Liver (tissue), 9 donors: ENCODE measurements around the gene ROPN1. TPM values are rescaled to one million over a fixed set of nuclear protein-coding genes. Genes with fewer than 3 reads are reported as not detected.

Experiments used
- DNase-seq: peaks from one replicate; pipeline ENCODE4 v3.0.0-alpha.2; 2017; ENCODE audit warnings: low spot score
- H3K27ac ChIP-seq, 2 donors: one replicate each; pipeline ENCODE4 v1.7.0; 2013; ENCODE audit warnings: inconsistent platforms in 2 of 2, low read length in 2 of 2, control low read depth in 1 of 2, low read depth in 1 of 2, mild to moderate bottlenecking in 1 of 2
- H3K27me3 ChIP-seq, 4 donors: one replicate each; pipeline versions ENCODE4 v1.6.1 to v1.7.0; 2013; ENCODE audit warnings: low read length in 3 of 4, inconsistent platforms in 1 of 4, mild to moderate bottlenecking in 1 of 4, moderate library complexity in 1 of 4; ENCODE audit not compliant: control insufficient read depth in 4 of 4, insufficient read depth in 4 of 4
- H3K36me3 ChIP-seq, 4 donors: one replicate each; pipeline versions ENCODE4 v1.6.1 to v1.7.0; 2013; ENCODE audit warnings: low read length in 3 of 4, mild to moderate bottlenecking in 3 of 4, low read depth in 1 of 4, moderate library complexity in 1 of 4; ENCODE audit not compliant: control insufficient read depth in 4 of 4, insufficient read depth in 3 of 4
- H3K4me1 ChIP-seq, 4 donors: one replicate each; pipeline versions ENCODE4 v1.6.1 to v1.7.0; 2013; ENCODE audit warnings: low read length in 3 of 4, mild to moderate bottlenecking in 3 of 4, moderate library complexity in 1 of 4; ENCODE audit not compliant: control insufficient read depth in 4 of 4, insufficient read depth in 4 of 4
- H3K4me3 ChIP-seq, 3 donors: one replicate each; pipeline versions ENCODE4 v1.6.1 to v1.7.0; 2013; ENCODE audit warnings: low read length in 3 of 3, control low read depth in 1 of 3, low read depth in 1 of 3, mild to moderate bottlenecking in 1 of 3
- H3K9ac ChIP-seq, 2 donors: one replicate each; pipeline ENCODE4 v1.7.0; 2013; ENCODE audit warnings: low read length in 2 of 2, mild to moderate bottlenecking in 2 of 2, moderate library complexity in 2 of 2, control low read depth in 1 of 2, low read depth in 1 of 2
- H3K9me3 ChIP-seq, 4 donors: one replicate each; pipeline versions ENCODE4 v1.6.1 to v1.7.0; 2013; ENCODE audit warnings: low read length in 3 of 4; ENCODE audit not compliant: control insufficient read depth in 4 of 4
- EGR1 ChIP-seq, 2 donors: IDR thresholded peaks; 2 replicates each; pipeline ENCODE4 v1.6.1; 2016 to 2018; ENCODE audit warnings: antibody characterized with exemption in 2 of 2, low read depth in 2 of 2
- FOXA1 ChIP-seq: IDR thresholded peaks from 2 replicates; pipeline ENCODE4 v1.6.1; 2016; ENCODE audit warnings: antibody characterized with exemption
- FOXA2 ChIP-seq: IDR thresholded peaks from 2 replicates; pipeline ENCODE4 v1.6.1; 2016; ENCODE audit warnings: antibody characterized with exemption
- GABPA ChIP-seq, 2 donors: IDR thresholded peaks in 1 of 2; conservative IDR thresholded peaks in 1 of 2; 2 replicates each; pipeline ENCODE4 v1.6.1; 2016; ENCODE audit warnings: antibody characterized with exemption in 2 of 2, mild to moderate bottlenecking in 1 of 2, moderate library complexity in 1 of 2
- HNF4A ChIP-seq, 2 donors: conservative IDR thresholded peaks; 2 replicates each; pipeline ENCODE4 v1.6.1; 2016; ENCODE audit warnings: antibody characterized with exemption in 2 of 2, mild to moderate bottlenecking in 2 of 2
- HNF4G ChIP-seq: IDR thresholded peaks from 2 replicates; pipeline ENCODE4 v1.6.1; 2016; ENCODE audit warnings: antibody characterized with exemption
- JUND ChIP-seq, 2 donors: IDR thresholded peaks; 2 replicates each; pipeline ENCODE4 v1.6.1; 2016; ENCODE audit warnings: antibody characterized with exemption in 2 of 2
- NR2F2 ChIP-seq: IDR thresholded peaks from 2 replicates; pipeline ENCODE4 v1.6.1; 2016; ENCODE audit warnings: antibody characterized with exemption
- RAD21 ChIP-seq, 2 donors: IDR thresholded peaks; 2 replicates each; pipeline ENCODE4 v1.6.1; 2016; ENCODE audit warnings: antibody characterized with exemption in 2 of 2, mild to moderate bottlenecking in 2 of 2
- RXRA ChIP-seq, 2 donors: IDR thresholded peaks; 2 replicates each; pipeline ENCODE4 v1.6.1; 2017 to 2018; ENCODE audit warnings: antibody characterized with exemption in 2 of 2, mild to moderate bottlenecking in 1 of 2
- SP1 ChIP-seq: IDR thresholded peaks from 2 replicates; pipeline ENCODE4 v1.6.1; 2018; ENCODE audit warnings: antibody characterized with exemption, mild to moderate bottlenecking
- TAF1 ChIP-seq: conservative IDR thresholded peaks from 2 replicates; pipeline ENCODE4 v1.6.1; 2016; ENCODE audit warnings: antibody characterized with exemption, mild to moderate bottlenecking
- YY1 ChIP-seq: IDR thresholded peaks from 2 replicates; pipeline ENCODE4 v1.6.1; 2016; ENCODE audit warnings: antibody characterized with exemption, mild to moderate bottlenecking
- WGBS: extraction: QIAGEN DNeasy Blood & Tissue Kit; methylation state at CpG from one replicate; pipeline ENCODE4 v1.1.7; 2013; 5-methylcytosine and 5-hydroxymethylcytosine counted together
- polyA plus RNA-seq, 2 donors: library from polyadenylated mRNA; stranded (reverse) in 1 of 2; unstranded in 1 of 2; fragments of 200-250 nt in 1 of 2; fragments of >200 nt in 1 of 2; fragmentation: Nextera tagmentation in 1 of 2; extraction: Ambion mirVana in 1 of 2; gene quantifications; one replicate each; pipeline versions ENCODE4 v1.2.1 to v1.2.3, GENCODE V29; 2013 to 2015
- total RNA-seq, 2 donors: library from RNA; depleted of rRNA; stranded (reverse); fragments of >200 nt; gene quantifications; one replicate each; pipeline ENCODE4 v1.2.3, GENCODE V29; 2014
- TF ChIP-seq, protein P1 (sequence below): IDR thresholded peaks from 2 replicates; pipeline ENCODE4 v1.6.1; 2016; ENCODE audit warnings: antibody characterized with exemption, mild to moderate bottlenecking
- TF ChIP-seq, protein P2 (sequence below): IDR thresholded peaks from 2 replicates; pipeline ENCODE4 v1.6.1; 2016; ENCODE audit warnings: antibody characterized with exemption
- TF ChIP-seq, protein P3 (sequence below): IDR thresholded peaks from 2 replicates; pipeline ENCODE4 v1.6.1; 2016; ENCODE audit warnings: antibody characterized with exemption
- TF ChIP-seq, protein P4 (sequence below): fragments of 150-350 bp; IDR thresholded peaks from 2 replicates; pipeline ENCODE4 v1.5.1; 2017; ENCODE audit warnings: improper control_type of control experiment, low read depth, low read length; ENCODE audit not compliant: missing input control
- TF ChIP-seq, protein P5 (sequence below): IDR thresholded peaks from 2 replicates; pipeline ENCODE4 v1.6.1; 2016; ENCODE audit warnings: antibody characterized with exemption
- donor health status: healthy.
- donor health status: healthy.
- donor health status: healthy.
- donor health status: healthy.
- donor health status: healthy.

ROPN1 gene
- total and polyA plus RNA-seq, 4 donors, result not detected

DNA sequence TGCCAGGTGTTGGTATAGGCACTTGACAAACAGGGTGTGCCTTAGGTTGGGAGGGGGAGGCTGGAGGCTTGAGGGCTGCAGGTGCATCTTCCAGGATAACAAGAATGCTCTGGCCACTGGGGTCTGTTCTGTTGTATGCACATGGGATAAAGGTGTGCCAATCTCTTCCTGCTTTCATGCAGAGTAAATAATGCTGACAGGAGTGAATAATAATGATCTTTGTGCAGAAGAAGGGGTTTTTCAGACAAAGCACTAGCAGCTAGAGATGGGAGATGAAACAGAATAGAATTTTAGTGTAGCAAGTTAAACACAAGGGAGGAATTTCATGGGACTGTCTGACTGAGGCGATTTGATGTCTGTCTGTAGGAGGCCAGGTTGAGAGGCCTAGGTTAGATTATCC, 1.9 kb upstream of the ROPN1 start:
- Histone ChIP-seq H3K9me3 (peaks cover 0 to 11% (median 3%) of the 10 kb centered on the region in 4 donors), H3K27me3 (no peaks in the 10 kb centered on the region), H3K9ac (no peak overlapping the region), H3K4me3 (no peak overlapping the region), H3K4me1 (no peaks in the 10 kb centered on the region), H3K27ac (no peak overlapping the region), H3K36me3 (no peaks in the 10 kb centered on the region)
- 91% methylated on average over 1 of the region's 1 CpG for WGBS
- DNase-seq, result no peak
- TF ChIP-seq GABPA (IDR thresholded peaks at IDR 0.05 in 1 of 2, conservative IDR thresholded peaks at IDR 0.05 in 1 of 2), result no peak
- TF ChIP-seq, protein P1, sequence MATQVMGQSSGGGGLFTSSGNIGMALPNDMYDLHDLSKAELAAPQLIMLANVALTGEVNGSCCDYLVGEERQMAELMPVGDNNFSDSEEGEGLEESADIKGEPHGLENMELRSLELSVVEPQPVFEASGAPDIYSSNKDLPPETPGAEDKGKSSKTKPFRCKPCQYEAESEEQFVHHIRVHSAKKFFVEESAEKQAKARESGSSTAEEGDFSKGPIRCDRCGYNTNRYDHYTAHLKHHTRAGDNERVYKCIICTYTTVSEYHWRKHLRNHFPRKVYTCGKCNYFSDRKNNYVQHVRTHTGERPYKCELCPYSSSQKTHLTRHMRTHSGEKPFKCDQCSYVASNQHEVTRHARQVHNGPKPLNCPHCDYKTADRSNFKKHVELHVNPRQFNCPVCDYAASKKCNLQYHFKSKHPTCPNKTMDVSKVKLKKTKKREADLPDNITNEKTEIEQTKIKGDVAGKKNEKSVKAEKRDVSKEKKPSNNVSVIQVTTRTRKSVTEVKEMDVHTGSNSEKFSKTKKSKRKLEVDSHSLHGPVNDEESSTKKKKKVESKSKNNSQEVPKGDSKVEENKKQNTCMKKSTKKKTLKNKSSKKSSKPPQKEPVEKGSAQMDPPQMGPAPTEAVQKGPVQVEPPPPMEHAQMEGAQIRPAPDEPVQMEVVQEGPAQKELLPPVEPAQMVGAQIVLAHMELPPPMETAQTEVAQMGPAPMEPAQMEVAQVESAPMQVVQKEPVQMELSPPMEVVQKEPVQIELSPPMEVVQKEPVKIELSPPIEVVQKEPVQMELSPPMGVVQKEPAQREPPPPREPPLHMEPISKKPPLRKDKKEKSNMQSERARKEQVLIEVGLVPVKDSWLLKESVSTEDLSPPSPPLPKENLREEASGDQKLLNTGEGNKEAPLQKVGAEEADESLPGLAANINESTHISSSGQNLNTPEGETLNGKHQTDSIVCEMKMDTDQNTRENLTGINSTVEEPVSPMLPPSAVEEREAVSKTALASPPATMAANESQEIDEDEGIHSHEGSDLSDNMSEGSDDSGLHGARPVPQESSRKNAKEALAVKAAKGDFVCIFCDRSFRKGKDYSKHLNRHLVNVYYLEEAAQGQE, result no peak
- no peak for TF ChIP-seq HNF4G
- TF ChIP-seq FOXA1, result no peak
- TF ChIP-seq, protein P2, sequence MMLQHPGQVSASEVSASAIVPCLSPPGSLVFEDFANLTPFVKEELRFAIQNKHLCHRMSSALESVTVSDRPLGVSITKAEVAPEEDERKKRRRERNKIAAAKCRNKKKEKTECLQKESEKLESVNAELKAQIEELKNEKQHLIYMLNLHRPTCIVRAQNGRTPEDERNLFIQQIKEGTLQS, result no peak
- no peak for TF ChIP-seq YY1
- no peak for TF ChIP-seq RAD21 (IDR thresholded peaks at IDR 0.05)
- no peak for TF ChIP-seq HNF4A (conservative IDR thresholded peaks at IDR 0.05)
- TF ChIP-seq, protein P3, sequence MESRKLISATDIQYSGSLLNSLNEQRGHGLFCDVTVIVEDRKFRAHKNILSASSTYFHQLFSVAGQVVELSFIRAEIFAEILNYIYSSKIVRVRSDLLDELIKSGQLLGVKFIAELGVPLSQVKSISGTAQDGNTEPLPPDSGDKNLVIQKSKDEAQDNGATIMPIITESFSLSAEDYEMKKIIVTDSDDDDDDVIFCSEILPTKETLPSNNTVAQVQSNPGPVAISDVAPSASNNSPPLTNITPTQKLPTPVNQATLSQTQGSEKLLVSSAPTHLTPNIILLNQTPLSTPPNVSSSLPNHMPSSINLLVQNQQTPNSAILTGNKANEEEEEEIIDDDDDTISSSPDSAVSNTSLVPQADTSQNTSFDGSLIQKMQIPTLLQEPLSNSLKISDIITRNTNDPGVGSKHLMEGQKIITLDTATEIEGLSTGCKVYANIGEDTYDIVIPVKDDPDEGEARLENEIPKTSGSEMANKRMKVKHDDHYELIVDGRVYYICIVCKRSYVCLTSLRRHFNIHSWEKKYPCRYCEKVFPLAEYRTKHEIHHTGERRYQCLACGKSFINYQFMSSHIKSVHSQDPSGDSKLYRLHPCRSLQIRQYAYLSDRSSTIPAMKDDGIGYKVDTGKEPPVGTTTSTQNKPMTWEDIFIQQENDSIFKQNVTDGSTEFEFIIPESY, result no peak
- no peak for TF ChIP-seq FOXA2
- no peak for TF ChIP-seq SP1
- no peak for TF ChIP-seq EGR1 (IDR thresholded peaks at IDR 0.05; ENCODE audit: low read depth in 2 of 2)
- TF ChIP-seq, protein P4, sequence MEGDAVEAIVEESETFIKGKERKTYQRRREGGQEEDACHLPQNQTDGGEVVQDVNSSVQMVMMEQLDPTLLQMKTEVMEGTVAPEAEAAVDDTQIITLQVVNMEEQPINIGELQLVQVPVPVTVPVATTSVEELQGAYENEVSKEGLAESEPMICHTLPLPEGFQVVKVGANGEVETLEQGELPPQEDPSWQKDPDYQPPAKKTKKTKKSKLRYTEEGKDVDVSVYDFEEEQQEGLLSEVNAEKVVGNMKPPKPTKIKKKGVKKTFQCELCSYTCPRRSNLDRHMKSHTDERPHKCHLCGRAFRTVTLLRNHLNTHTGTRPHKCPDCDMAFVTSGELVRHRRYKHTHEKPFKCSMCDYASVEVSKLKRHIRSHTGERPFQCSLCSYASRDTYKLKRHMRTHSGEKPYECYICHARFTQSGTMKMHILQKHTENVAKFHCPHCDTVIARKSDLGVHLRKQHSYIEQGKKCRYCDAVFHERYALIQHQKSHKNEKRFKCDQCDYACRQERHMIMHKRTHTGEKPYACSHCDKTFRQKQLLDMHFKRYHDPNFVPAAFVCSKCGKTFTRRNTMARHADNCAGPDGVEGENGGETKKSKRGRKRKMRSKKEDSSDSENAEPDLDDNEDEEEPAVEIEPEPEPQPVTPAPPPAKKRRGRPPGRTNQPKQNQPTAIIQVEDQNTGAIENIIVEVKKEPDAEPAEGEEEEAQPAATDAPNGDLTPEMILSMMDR, result no peak
- no peak for TF ChIP-seq NR2F2
- TF ChIP-seq, protein P5, sequence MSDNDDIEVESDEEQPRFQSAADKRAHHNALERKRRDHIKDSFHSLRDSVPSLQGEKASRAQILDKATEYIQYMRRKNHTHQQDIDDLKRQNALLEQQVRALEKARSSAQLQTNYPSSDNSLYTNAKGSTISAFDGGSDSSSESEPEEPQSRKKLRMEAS, result no peak
- TF ChIP-seq RXRA (IDR thresholded peaks at IDR 0.05), result no peak
- TF ChIP-seq JUND (IDR thresholded peaks at IDR 0.05), result no peak
- no peak for TF ChIP-seq TAF1
